OCI-LY1 (cell line): ENCODE results near the gene PCBP3.
"Not testable (repeated sequence)": the region's sequence is repeated elsewhere in the genome, so short reads cannot be mapped to it uniquely, and the experiment has no call there.

ENCODE experiments used
- H2AFZ ChIP-seq: fragments of 200-600 bp; sonication (generic), shearing (Covaris generic); 2 replicates; pipeline ENCODE4 v1.6.0; 2014; ENCODE audit warnings: antibody characterized with exemption, mild to moderate bottlenecking, low read length
- H3F3A ChIP-seq: fragments of 200-600 bp; sonication (generic), shearing (Covaris generic); 2 replicates; pipeline ENCODE4 v1.6.0; 2014; ENCODE audit warnings: mild to moderate bottlenecking, antibody characterized with exemption, low read length, moderate library complexity; ENCODE audit not compliant: insufficient read depth
- H3K27ac ChIP-seq: fragments of 200-600 bp; sonication (generic); 2 replicates; pipeline ENCODE4 v1.5.1; 2014; ENCODE audit warnings: low read length, mixed run types, mild to moderate bottlenecking, low read depth; ENCODE audit not compliant: poor library complexity, severe bottlenecking
- H3K27me3 ChIP-seq: fragments of 200-600 bp; sonication (generic); 2 replicates; pipeline ENCODE4 v1.6.0; 2014; ENCODE audit warnings: antibody characterized with exemption, mild to moderate bottlenecking, low read length, moderate library complexity; ENCODE audit not compliant: insufficient read depth
- H3K36me3 ChIP-seq: fragments of 200-600 bp; sonication (generic); 2 replicates; pipeline ENCODE4 v1.6.1; 2014; ENCODE audit warnings: mild to moderate bottlenecking, antibody characterized with exemption, low read length, moderate library complexity, mixed read lengths; ENCODE audit not compliant: insufficient read depth
- H3K4me1 ChIP-seq: fragments of 200-600 bp; sonication (generic); 2 replicates; pipeline ENCODE4 v1.5.1; 2014; ENCODE audit warnings: mild to moderate bottlenecking, low read length, moderate library complexity; ENCODE audit not compliant: insufficient read depth, severe bottlenecking
- H3K4me2 ChIP-seq: fragments of 200-600 bp; sonication (generic), shearing (Covaris generic); 2 replicates; pipeline ENCODE4 v1.6.1; 2014; ENCODE audit warnings: low read length
- H3K4me3 ChIP-seq: fragments of 200-600 bp; sonication (generic); 2 replicates; pipeline ENCODE4 v1.5.1; 2014; ENCODE audit warnings: low read length, low read depth, mild to moderate bottlenecking, mixed read lengths; ENCODE audit not compliant: poor library complexity, severe bottlenecking
- H3K79me2 ChIP-seq: fragments of 200-600 bp; shearing (Covaris generic); 2 replicates; pipeline ENCODE4 v1.6.1; 2016; ENCODE audit warnings: mixed run types, low read length, mixed read lengths; ENCODE audit not compliant: insufficient read depth
- H3K9ac ChIP-seq: fragments of 200-600 bp; sonication (generic), shearing (Covaris generic); 2 replicates; pipeline ENCODE4 v1.6.1; 2014; ENCODE audit warnings: mild to moderate bottlenecking, low read length, mixed read lengths
- H3K9me2 ChIP-seq: fragments of 200-600 bp; sonication (generic), shearing (Covaris generic); 2 replicates; pipeline ENCODE4 v1.6.1; 2014; ENCODE audit warnings: low read depth, mild to moderate bottlenecking, low read length, mixed read lengths
- H3K9me3 ChIP-seq: fragments of 200-600 bp; shearing (Covaris generic); 2 replicates; pipeline ENCODE4 v1.6.1; 2014; ENCODE audit warnings: low read length, mixed read lengths
- H4K20me1 ChIP-seq: fragments of 200-600 bp; sonication (generic), shearing (Covaris generic); 2 replicates; pipeline ENCODE4 v1.6.0; 2016; ENCODE audit warnings: mild to moderate bottlenecking, low read length; ENCODE audit not compliant: insufficient read depth
- EZH2 ChIP-seq: fragments of 200-600 bp; sonication (generic), shearing (Covaris generic); IDR thresholded peaks from 2 replicates; pipeline ENCODE4 v1.8.0; 2017; ENCODE audit warnings: borderline replicate concordance, mixed run types, mild to moderate bottlenecking, antibody characterized with exemption, low read length, moderate library complexity, mixed read lengths
- TF ChIP-seq, protein P1 (sequence below): fragments of 200-600 bp; sonication (generic), shearing (Covaris generic); IDR thresholded peaks from 2 replicates; pipeline ENCODE4 v1.5.1; 2017; ENCODE audit warnings: mild to moderate bottlenecking, antibody characterized with exemption, low read length, moderate library complexity, mixed read lengths

The PCBP3 gene

DNA sequence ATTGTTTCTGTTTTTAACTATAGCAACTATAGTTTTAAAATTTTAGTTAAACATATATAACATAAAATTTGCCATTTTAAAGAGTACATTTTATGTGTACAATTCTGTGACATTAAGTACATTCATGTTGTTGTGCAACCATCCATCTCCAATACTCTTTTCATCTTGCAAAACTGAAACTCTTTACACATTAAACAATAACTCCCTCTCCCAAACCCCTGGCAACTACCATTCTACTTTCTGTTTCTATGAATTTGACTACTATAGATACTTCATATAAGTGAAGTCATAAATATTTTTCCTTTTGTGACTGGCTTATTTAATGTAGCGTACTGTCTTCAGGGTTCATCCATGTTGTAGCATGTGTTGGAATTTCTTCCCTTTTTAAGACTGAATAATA lies 25.9 kb downstream of the PCBP3 start:
- no peak overlapping the region for H3K4me2 ChIP-seq
- H3K27ac ChIP-seq, result no peak overlapping the region
- no peak for TF ChIP-seq EZH2
- TF ChIP-seq, protein P1, sequence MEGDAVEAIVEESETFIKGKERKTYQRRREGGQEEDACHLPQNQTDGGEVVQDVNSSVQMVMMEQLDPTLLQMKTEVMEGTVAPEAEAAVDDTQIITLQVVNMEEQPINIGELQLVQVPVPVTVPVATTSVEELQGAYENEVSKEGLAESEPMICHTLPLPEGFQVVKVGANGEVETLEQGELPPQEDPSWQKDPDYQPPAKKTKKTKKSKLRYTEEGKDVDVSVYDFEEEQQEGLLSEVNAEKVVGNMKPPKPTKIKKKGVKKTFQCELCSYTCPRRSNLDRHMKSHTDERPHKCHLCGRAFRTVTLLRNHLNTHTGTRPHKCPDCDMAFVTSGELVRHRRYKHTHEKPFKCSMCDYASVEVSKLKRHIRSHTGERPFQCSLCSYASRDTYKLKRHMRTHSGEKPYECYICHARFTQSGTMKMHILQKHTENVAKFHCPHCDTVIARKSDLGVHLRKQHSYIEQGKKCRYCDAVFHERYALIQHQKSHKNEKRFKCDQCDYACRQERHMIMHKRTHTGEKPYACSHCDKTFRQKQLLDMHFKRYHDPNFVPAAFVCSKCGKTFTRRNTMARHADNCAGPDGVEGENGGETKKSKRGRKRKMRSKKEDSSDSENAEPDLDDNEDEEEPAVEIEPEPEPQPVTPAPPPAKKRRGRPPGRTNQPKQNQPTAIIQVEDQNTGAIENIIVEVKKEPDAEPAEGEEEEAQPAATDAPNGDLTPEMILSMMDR, result no peak
- no peaks in the 10 kb centered on the region for H3K9me2 ChIP-seq
- H2AFZ ChIP-seq, result no peak overlapping the region
- H3K9me3 ChIP-seq, result no peaks in the 10 kb centered on the region
- no peak overlapping the region for H3K9ac ChIP-seq
- no peak overlapping the region for H3K4me3 ChIP-seq
- H4K20me1 ChIP-seq, result no peaks in the 10 kb centered on the region
- no peaks in the 10 kb centered on the region for H3K79me2 ChIP-seq
- H3K4me1 ChIP-seq, result no peaks in the 10 kb centered on the region
- H3K27me3 ChIP-seq, result no peaks in the 10 kb centered on the region
- no peaks in the 10 kb centered on the region for H3F3A ChIP-seq
- no peaks in the 10 kb centered on the region for H3K36me3 ChIP-seq

GRCh38 chr21:45670731-45671130 lies 27.2 kb downstream of the PCBP3 start:
- Histone ChIP-seq H3K4me1 (no peaks in the 10 kb centered on the region), H3K79me2 (no peaks in the 10 kb centered on the region), H4K20me1 (no peaks in the 10 kb centered on the region), H3K36me3 (no peaks in the 10 kb centered on the region), H3K27me3 (no peaks in the 10 kb centered on the region), H2AFZ (no peak overlapping the region), H3K9me2 (no peaks in the 10 kb centered on the region), H3F3A (no peaks in the 10 kb centered on the region), H3K9ac (no peak overlapping the region), H3K9me3 (no peaks in the 10 kb centered on the region), H3K4me3 (no peak overlapping the region), H3K27ac (no peak overlapping the region), H3K4me2 (no peak overlapping the region)
- no peak for TF ChIP-seq EZH2
- TF ChIP-seq, protein P1, result no peak

DNA sequence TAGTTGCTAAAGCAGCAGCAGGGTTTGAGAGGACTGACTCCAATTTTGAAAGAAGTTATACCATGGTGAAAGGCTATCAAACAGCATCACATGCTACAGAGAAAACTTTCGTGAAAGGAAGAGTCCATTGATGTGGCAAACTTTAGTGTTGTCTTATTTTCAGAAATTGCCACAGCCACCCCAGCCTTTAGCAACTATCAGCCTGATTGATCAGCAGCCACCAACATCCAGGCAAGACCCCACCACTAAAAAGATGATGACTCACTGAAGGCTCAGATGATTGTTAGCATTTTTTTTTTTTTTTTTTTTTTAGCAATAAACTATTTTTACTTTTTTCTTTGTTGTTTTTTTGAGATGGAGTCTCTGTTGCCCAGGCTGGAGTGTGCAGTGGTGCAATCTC lies 35.3 kb downstream of the PCBP3 start:
- H4K20me1 ChIP-seq, H3K79me2 ChIP-seq, H3K27ac ChIP-seq, H3K4me3 ChIP-seq, H3K4me2 ChIP-seq, H3K9me3 ChIP-seq, H3K4me1 ChIP-seq, H3K9ac ChIP-seq, H3K36me3 ChIP-seq, H2AFZ ChIP-seq, H3K27me3 ChIP-seq, H3K9me2 ChIP-seq, H3F3A ChIP-seq: not testable (repeated sequence)

DNA sequence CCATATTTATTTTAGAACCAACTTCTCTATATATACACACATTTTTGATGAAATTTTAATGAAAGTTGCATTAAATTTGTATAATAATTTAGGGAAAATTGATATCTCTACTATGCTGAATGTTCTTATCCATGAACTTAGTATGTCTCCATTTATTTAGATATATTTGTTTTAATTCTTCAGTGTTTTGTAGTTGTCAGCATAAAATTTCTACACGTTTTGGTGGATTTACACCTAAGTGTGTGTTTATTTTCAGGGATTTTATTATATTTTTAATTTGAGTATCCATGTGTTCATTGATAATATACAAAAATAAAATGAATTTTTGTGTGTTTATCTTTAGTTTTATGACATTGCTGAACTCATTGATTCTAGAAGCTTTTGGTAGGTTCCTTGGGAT lies 36.7 kb downstream of the PCBP3 start:
- no peak overlapping the region for H3K27ac ChIP-seq
- no peak overlapping the region for H3K4me2 ChIP-seq
- no peak overlapping the region for H2AFZ ChIP-seq
- H4K20me1 ChIP-seq, result no peaks in the 10 kb centered on the region
- no peaks in the 10 kb centered on the region for H3F3A ChIP-seq
- no peaks in the 10 kb centered on the region for H3K9me2 ChIP-seq
- H3K79me2 ChIP-seq, result no peaks in the 10 kb centered on the region
- H3K4me1 ChIP-seq, result no peaks in the 10 kb centered on the region
- TF ChIP-seq, protein P1, result no peak
- no peak for TF ChIP-seq EZH2
- no peaks in the 10 kb centered on the region for H3K27me3 ChIP-seq
- H3K36me3 ChIP-seq, result no peaks in the 10 kb centered on the region
- H3K9ac ChIP-seq, result no peak overlapping the region
- H3K4me3 ChIP-seq, result no peak overlapping the region
- H3K9me3 ChIP-seq, result no peaks in the 10 kb centered on the region
